Measurements from ENCODE around the gene ELAVL1. TPM values are rescaled to one million over a fixed set of nuclear protein-coding genes. Genes with fewer than 3 reads are reported as not detected.

The ELAVL1 gene
- total and polyA plus RNA-seq, 3 donors from 2014 or later: 75.7 to 128 (median 84.8) TPM

DNA sequence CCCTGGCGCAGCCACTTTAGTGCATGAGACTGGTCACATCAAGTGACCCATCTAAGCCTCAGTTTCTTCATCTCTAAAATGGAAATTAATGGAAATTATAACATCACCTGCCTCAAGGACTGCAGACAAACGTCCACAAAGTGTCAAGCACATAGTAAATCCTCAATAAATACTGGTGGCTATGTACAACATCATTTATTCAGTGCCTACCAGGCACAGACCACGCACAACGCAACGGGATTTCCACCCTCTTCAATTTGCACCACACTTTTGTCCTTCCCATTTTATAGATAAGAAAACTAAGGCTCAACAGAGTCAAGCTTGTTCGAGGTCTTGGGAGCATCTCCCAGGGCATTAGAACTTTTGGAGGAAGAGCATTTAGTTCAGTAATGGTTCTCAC lies 1.4 kb downstream of the ELAVL1 start:
- H3K4me1 ChIP-seq: peaks cover 38% of the 10 kb centered on the region
- H3K9me3 ChIP-seq: no peaks in the 10 kb centered on the region
- 28 to 38% methylated on average over 6 of the region's 6 CpGs for WGBS, 2 donors
- no peak for DNase-seq
- no peaks in the 10 kb centered on the region for H3K27me3 ChIP-seq
- peak overlapping the region in 1 of 2 donors; percentile 68 for H3K4me3 ChIP-seq
- no peaks in the 10 kb centered on the region for H3K36me3 ChIP-seq (ENCODE audit: low read depth, missing control alignments)
- intact Hi-C loops (cut with DNase I; ENCODE audit: low total_unique reads): no loop called here
- TF ChIP-seq, protein P1, sequence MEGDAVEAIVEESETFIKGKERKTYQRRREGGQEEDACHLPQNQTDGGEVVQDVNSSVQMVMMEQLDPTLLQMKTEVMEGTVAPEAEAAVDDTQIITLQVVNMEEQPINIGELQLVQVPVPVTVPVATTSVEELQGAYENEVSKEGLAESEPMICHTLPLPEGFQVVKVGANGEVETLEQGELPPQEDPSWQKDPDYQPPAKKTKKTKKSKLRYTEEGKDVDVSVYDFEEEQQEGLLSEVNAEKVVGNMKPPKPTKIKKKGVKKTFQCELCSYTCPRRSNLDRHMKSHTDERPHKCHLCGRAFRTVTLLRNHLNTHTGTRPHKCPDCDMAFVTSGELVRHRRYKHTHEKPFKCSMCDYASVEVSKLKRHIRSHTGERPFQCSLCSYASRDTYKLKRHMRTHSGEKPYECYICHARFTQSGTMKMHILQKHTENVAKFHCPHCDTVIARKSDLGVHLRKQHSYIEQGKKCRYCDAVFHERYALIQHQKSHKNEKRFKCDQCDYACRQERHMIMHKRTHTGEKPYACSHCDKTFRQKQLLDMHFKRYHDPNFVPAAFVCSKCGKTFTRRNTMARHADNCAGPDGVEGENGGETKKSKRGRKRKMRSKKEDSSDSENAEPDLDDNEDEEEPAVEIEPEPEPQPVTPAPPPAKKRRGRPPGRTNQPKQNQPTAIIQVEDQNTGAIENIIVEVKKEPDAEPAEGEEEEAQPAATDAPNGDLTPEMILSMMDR (IDR thresholded peaks at IDR 0.05): no peak
- TF ChIP-seq POLR2A (IDR thresholded peaks at IDR 0.05): no peak
- H3K27ac ChIP-seq: no peak overlapping the region

GRCh38 chr19:8001995-8002849 lies 3.2 kb downstream of the ELAVL1 start:
- Histone ChIP-seq H3K36me3 (ENCODE audit: low read depth, missing control alignments) (no peaks in the 10 kb centered on the region), H3K4me3 (no peak overlapping the region), H3K27me3 (no peaks in the 10 kb centered on the region), H3K9me3 (no peaks in the 10 kb centered on the region), H3K27ac (peak overlapping the region; percentile 42 to 63), H3K4me1 (peaks cover 38% of the 10 kb centered on the region)
- intact Hi-C loops (cut with DNase I; ENCODE audit: low total_unique reads): no loop called here
- WGBS, 2 donors: 4 to 5% methylated on average over 25 to 27 of the region's 27 CpGs
- TF ChIP-seq POLR2A (IDR thresholded peaks at IDR 0.05): no peak
- TF ChIP-seq, protein P1 (IDR thresholded peaks at IDR 0.05): peak; percentile 75 to 96 (median 90)
- DNase-seq: peak; percentile 88

DNA sequence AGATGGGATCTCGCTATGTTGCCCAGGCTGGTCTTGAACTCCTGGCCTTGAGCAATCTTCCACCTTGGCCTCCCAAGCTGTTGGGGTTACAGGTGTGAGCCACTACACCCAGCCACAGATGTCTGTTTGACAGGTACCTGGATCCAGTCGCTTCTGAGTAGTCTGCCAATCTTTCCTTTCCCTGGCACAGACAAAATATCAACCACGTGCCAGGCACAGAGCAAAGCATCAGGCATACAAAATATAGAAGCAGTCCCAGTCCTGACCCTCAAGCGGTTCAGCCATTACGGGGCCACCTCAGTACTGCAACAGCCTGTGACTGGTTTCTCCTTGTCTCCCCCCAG lies 3.8 kb downstream of the ELAVL1 start:
- intact Hi-C loops (cut with DNase I; ENCODE audit: low total_unique reads): no loop called here
- no peaks in the 10 kb centered on the region for H3K36me3 ChIP-seq (ENCODE audit: low read depth, missing control alignments)
- no peaks in the 10 kb centered on the region for H3K9me3 ChIP-seq
- no peak for TF ChIP-seq POLR2A (IDR thresholded peaks at IDR 0.05)
- TF ChIP-seq, protein P1 (IDR thresholded peaks at IDR 0.05): no peak
- no peak overlapping the region for H3K4me3 ChIP-seq
- H3K4me1 ChIP-seq: peaks cover 38% of the 10 kb centered on the region
- H3K27ac ChIP-seq: peak overlapping the region in 1 of 2 donors; percentile 42
- WGBS, 2 donors: 62 to 75% methylated on average over 3 to 5 of the region's 5 CpGs
- no peaks in the 10 kb centered on the region for H3K27me3 ChIP-seq
- DNase-seq: no peak

GRCh38 chr19:8000298-8001038 lies 5.0 kb downstream of the ELAVL1 start:
- Histone ChIP-seq H3K36me3 (ENCODE audit: low read depth, missing control alignments) (no peaks in the 10 kb centered on the region), H3K4me1 (peaks cover 38% of the 10 kb centered on the region), H3K9me3 (no peaks in the 10 kb centered on the region), H3K27ac (no peak overlapping the region), H3K27me3 (no peaks in the 10 kb centered on the region), H3K4me3 (no peak overlapping the region)
- WGBS, 2 donors: 60 to 72% methylated on average over 6 of the region's 6 CpGs
- no peak for TF ChIP-seq POLR2A (IDR thresholded peaks at IDR 0.05)
- TF ChIP-seq, protein P1 (IDR thresholded peaks at IDR 0.05): no peak
- intact Hi-C loops (cut with DNase I; ENCODE audit: low total_unique reads): no loop called here
- no peak for DNase-seq

Data from testis (tissue), 3 donors.